EL (cell line): ENCODE data around the gene ANKLE2.
"Not testable (repeated sequence)": the region's sequence is repeated elsewhere in the genome, so short reads cannot be mapped to it uniquely, and the experiment has no call there.

Source experiments
- DNase-seq: peaks from one replicate; pipeline ENCODE4 v3.0.0-alpha.2; 2016

Gene ANKLE2

GRCh38 chr12:132776816-132777568 is 15.4 kb upstream of the ANKLE2 start:
- no peak for DNase-seq

DNA sequence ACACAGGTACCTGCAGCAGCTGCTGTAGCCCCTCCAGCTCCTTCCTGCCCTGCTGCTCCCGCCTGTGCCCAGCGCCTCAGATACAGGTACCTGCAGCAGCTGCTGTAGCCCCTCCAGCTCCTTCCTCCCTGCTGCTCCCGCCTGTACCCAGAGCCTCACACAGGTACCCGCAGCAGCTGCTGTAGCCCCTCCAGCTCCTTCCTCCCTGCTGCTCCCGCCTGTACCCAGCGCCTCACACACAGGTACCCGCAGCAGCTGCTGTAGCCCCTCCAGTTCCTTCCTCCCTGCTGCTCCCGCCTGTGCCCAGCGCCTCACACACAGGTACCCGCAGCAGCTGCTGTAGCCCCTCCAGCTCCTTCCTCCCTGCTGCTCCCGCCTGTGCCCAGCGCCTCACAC is 14.6 kb upstream of the ANKLE2 start:
- DNase-seq: not testable (repeated sequence)

DNA sequence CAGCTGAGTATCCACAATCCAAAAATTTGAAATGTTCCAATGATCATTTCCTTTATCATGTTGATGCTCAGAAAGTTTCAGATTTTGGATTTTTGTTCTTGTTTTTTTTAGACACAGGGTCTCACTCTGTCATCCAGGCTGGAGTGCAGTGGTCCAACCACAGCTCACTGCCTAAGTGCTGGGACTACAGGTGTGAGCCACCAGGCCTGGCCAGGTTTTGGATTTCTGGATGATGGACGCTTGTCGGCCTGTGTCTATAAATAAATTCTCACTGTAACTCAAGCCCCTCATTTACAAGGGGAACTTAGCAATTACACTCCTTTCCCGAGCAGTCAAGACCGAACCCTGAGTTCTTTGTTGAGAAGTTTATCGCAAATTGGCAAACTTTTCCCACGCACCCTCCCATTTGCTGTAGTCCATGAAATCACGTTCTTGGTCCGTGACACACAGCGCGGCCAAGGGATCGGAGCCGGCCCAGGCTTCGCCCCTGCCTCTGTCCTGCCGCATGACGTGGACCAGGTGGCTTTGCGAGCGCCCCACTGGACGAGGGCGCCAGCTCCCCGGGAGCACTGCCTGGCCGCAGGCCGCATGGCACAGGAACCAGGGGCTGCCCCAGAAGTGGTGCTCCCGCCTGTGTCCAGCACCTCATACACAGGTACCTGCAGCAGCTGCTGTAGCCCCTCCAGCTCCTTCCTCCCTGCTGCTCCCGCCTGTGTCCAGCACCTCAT is 14.0 kb upstream of the ANKLE2 start:
- DNase-seq: no peak

- DNase-seq: no peak
Measured at GRCh38 chr12:132774646-132775275, 13.1 kb upstream of the ANKLE2 start.

GRCh38 chr12:132774159-132774558 is 12.5 kb upstream of the ANKLE2 start:
- DNase-seq: no peak

- DNase-seq: no peak
Measured at GRCh38 chr12:132773077-132773955, 11.7 kb upstream of the ANKLE2 start.

DNA sequence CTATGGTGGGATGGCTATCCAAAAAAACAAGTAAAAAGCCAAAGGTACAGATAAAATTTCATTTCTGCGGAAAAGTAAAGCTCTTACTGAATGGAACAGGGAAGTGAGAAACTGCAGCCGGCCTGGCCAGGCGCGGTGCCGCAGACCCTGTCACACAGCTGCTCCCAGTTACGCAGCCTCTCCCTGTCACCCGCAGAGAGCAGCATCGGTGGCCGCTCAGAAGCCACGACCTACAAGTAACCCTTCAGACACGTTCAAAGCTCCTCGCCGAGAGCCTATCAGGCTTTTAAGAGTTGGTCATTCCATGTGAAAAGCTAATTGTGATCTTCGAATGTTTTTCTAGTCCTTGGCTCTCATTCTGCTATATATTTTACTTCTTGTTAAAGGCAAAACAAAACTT is 11.0 kb upstream of the ANKLE2 start:
- no peak for DNase-seq

DNA sequence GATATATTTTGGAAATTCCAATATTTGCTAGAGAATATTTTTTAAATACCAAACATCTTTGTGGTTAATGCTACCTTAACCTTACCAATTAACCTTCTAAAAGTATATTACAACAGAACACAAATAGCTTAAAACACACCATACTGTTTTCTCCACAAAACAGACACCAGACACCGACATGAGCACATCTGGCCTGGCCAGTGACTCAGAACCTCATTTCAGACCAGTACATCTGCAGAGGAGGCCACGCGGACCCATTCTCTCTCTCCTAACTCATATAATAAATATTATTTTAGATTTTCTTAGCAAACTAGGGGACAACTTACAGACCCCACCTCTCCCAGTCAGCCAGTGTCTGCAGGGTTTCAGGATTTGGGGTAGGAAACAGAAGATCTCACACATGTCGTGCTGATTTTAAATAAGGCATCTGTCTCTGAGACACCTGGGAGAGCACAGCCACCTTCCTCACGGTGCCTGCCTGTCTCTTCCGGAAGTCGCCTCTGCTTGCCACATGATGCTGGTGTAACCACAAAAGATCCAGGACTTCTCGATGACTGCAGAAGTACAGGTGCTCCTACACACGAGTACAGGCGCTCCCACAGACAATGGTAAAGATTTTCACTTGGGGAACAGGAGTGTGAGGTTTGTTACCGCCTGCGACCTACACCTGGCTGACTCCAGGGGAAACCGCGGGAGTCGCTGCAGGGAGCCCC is 9.7 kb upstream of the ANKLE2 start:
- DNase-seq: no peak

- no peak for DNase-seq
Measured at GRCh38 chr12:132766380-132767085, 4.9 kb upstream of the ANKLE2 start.

- no peak for DNase-seq
Measured at GRCh38 chr12:132765361-132765760, 3.7 kb upstream of the ANKLE2 start.

DNA sequence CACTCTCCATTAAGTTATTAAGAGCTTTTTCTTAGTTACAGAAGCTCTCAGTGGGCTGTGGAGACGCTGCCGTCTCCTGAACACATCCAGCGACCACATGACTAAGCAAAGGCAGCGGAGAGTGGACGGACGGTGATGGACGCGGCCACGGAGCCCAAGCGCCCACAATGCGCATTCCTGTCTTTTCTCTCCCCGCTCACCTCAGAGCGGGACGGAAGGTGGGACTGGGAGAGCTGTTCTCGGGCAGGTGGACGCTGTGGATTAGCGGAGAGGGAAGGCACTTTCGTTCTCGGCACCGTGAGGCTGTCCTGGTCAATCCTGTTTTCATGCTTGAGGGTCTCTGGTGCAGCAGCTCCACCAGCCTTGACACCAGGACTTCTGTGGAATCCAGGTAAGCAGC is 2.6 kb upstream of the ANKLE2 start:
- DNase-seq: no peak

DNA sequence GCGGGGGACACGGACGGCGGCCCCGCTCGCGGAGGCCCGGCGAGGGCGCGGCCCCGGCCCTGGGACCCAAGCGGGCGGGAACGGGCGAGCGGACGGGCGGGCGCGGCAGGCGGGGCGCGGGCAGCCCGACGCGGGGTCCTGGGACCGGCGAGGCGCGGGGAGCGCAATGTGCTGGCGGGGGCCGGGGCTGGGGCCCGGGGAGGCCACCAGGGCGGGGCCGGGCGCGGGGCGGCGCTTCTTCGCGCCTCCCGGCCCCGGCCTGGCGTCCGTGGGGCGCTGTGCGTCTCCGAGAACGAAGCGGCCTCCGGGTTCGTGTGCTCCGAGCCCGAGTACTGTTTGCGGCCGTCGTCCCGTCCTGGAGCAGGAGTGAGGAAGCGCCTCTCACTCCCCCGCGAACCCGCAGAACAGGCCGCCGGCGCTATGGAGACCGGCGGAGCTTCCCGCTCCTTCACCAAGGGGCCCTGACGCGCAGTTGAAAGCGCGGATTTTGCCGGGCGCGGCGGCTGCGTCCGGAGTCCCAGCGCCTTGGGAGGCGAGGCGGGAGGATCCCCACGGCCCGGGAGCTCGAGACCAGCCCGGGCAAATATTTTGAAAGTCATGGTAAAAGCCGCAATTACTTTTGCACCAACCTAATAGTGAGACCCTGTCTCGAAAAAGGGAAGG is 420 bp upstream of the ANKLE2 start:
- DNase-seq: peak; percentile 88

- DNase-seq: no peak
Measured at GRCh38 chr12:132759359-132759758, 2.3 kb downstream of the ANKLE2 start.

DNA sequence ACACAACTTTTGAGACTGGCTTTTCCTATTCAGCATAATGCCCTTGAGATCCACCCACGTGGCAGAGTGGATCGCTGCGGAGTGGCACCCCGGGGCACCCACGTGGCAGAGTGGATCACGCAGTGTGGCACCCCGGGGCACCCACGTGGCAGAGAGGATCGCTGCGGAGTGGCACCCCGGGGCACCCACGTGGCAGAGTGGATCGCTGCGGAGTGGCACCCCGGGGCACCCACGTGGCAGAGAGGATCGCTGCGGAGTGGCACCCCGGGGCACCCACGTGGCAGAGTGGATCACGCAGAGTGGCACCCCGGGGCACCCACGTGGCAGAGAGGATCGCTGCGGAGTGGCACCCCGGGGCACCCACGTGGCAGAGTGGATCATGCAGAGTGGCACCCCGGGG is 2.8 kb downstream of the ANKLE2 start:
- DNase-seq: not testable (repeated sequence)

- DNase-seq: no peak
Measured at GRCh38 chr12:132754160-132754932, 7.3 kb downstream of the ANKLE2 start.

DNA sequence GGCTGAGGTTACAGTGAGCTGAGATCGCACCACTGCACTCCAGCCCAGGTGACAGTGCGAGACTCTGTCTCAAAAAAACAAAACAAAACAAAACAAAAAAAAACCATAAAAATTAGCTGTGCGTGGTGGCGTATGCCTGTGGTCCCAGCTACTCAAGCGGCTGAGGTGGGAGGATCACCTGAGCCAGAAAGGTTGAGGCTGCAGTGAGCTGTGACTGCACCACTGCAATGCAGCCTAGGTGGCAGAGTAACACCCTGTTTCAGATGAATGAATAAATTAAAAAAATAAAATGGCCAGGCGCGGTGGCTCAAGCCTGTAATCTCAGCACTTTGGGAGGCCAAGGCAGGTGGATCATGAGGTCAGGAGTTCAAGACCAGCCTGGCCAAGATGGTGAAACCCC is 8.0 kb downstream of the ANKLE2 start:
- DNase-seq: not testable (repeated sequence)

- no peak for DNase-seq
Measured at GRCh38 chr12:132748319-132748718, 13.3 kb downstream of the ANKLE2 start.

- no peak for DNase-seq
Measured at GRCh38 chr12:132747896-132748295, 13.7 kb downstream of the ANKLE2 start.

DNA sequence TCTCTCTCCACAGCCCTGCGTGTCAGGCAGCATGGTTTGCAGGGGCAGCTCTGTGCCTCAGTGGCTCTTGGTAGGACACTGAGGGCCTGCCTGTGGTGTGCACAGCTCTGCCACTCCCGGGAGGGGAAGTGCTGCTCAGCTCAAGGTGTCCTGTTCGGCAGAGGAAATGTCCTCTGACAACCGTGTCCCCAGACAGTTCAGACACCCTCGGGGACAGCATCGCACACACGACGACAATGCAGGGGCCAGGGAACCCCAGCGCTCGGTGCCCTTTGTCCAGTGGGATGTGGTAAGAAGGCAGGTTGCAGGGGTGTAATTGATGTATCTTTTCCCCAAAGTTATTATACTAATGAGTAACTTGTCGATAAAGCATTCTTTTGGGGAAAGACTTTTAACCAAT is 14.2 kb downstream of the ANKLE2 start:
- no peak for DNase-seq

GRCh38 chr12:132746613-132747012 is 15.0 kb downstream of the ANKLE2 start:
- DNase-seq: no peak
